22Rv1 (cell line): Measurements from ENCODE around the gene MAEA.

Experiments used
- ZFX ChIP-seq: fragments of 450-650 bp; IDR thresholded peaks from 2 replicates; pipeline ENCODE4 v1.6.1; 2017; ENCODE audit warnings: antibody characterized with exemption, borderline replicate concordance
- TF ChIP-seq, protein P1 (sequence below): fragments of 450-650 bp; IDR thresholded peaks from 2 replicates; pipeline ENCODE4 v1.5.1; 2017; ENCODE audit warnings: mild to moderate bottlenecking

DNA sequence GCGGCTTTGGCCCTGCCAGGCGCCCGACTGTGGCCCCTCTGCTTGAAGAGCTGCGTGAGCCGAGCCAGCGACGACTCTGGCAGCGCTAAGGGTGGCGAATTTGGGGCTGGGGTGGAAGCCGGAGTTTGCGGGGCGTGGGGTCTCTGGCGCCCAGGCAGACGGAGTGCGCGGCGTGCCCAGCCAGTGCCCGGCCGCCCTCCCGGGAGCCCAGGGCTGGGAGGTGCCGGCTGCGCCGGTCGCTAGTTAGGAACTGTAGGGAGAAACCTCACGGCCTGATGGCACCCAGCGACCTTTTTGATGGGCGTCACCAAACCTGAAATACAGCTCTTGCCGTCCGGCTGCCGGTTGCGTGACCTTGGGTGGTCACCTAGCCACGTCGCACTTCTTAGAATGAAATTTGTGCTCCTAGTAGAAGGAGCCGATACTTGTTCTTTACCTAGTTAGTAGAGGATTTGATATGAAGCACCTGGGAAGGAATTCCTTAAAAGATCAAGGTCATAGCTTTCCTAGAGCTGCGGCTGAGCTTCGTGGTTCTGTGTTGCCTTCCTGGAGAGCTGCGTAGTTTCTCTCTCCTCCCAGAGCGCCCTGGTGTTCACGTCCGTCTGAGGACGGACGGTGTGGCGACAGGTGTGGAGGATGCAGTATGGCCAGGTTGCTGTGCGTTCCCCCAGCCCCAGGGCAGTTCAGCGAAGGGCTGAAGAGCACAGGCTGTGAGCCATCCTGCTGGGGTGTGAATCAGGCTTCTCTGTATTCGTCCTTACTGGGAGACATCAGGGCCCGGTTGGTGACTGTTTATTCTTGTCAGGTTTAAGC is 680 bp downstream of the MAEA start:
- TF ChIP-seq, protein P1, sequence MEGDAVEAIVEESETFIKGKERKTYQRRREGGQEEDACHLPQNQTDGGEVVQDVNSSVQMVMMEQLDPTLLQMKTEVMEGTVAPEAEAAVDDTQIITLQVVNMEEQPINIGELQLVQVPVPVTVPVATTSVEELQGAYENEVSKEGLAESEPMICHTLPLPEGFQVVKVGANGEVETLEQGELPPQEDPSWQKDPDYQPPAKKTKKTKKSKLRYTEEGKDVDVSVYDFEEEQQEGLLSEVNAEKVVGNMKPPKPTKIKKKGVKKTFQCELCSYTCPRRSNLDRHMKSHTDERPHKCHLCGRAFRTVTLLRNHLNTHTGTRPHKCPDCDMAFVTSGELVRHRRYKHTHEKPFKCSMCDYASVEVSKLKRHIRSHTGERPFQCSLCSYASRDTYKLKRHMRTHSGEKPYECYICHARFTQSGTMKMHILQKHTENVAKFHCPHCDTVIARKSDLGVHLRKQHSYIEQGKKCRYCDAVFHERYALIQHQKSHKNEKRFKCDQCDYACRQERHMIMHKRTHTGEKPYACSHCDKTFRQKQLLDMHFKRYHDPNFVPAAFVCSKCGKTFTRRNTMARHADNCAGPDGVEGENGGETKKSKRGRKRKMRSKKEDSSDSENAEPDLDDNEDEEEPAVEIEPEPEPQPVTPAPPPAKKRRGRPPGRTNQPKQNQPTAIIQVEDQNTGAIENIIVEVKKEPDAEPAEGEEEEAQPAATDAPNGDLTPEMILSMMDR: no peak
- no peak for TF ChIP-seq ZFX
